Measurements from ENCODE around the gene ASAP2.

Gene ASAP2

DNA sequence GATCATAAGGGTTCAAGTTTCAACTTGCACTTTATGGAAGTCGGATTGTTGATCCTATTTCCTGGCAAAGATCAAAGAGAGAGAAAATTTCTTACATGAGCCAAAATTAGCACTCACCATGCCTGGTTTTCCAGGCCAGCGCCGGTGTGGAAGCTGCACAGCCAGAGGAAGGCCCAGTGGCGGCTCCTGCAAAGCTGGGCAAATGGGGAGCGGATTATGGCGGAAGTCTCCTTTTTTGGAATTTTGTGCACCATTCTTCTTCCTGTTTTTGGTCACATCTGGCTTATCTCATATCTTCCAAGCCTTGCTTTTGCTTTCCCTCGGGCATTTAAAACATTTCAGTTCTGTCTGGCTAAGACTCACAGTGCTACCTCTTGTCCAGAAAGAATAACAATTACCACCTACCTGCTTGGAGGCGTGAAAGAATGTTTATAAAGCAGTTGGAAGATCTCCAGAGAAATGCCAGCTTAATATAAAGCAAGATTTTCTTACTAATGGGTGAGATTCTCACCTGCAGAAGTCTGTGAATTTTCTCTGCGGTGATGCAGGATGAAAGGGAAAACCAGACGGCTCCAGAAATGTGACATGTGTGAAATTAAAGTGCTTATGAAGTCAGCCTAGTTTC is 94.3 kb downstream of the ASAP2 start:
- DNase-seq: no peak

DNA sequence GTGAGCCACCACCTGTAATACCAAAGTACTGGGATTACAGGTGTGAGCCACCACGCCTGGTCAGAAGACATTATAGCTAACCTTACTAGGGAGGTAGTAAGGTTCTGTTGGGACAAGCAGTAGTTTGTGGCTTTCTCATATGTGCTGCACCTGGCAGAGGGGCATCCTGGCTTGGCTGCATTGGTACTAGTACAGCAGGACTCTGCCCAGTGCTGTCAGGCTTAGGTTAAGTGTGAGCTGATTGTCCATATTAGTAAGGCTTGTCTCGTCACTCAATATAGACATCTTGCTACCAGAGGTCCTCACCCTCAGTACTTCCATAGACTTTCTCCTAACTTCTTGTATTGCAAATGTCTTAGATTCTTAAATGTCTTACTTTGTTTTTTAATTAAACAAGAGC is 96.1 kb downstream of the ASAP2 start:
- no peak for DNase-seq

DNA sequence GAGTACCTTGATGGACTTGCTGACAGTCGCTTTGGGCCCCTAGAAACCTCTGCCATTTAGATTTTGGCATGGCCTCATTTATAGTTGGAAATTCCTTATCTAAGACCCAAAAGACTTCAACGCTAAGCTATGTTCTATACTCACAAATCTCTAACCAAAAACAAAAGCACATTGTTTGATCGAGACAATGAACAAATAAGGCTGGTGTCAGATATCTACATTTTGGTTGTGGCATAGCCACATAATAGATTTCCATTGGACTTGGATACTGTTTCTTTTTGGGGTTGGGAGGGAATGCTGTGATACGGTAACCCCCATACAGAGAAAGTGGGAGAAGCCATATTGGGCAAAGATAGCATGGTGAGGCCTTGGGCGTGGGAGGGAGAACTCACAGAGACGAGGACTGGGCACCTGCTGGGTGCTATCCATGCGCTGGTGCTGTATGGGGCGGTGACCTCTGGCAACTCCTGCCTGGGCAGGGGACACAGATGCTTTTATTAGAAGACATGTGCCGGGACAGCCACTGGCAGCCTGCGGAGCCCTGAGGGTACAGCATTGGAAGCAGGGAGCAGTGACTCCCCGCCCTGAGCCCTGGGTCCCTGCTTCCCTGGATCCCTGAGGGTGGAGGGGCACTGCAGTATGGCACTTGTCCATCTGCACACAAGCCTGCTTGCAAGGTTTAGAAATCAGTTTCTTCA is 97.1 kb downstream of the ASAP2 start:
- DNase-seq: no peak

DNA sequence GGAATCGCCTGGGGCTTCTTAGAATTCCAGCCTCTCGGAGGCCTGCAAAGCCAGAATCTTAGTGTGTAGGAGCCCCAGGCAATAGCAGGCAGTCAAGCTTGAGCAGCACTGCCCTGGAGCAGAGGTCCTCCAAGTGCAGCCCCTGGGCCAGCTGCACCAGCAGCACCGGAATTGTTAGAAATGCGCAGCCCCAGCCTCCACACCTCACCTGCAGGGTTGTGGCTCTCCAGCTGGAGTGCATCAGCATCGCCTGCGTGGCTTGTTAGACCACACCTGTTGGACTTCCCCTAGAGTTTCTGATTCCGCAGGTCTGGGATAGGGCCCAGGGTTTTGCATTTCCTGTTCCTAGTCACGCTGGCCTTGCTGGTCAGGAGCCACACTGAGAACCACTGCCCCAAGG is 100.3 kb downstream of the ASAP2 start:
- DNase-seq: no peak

DNA sequence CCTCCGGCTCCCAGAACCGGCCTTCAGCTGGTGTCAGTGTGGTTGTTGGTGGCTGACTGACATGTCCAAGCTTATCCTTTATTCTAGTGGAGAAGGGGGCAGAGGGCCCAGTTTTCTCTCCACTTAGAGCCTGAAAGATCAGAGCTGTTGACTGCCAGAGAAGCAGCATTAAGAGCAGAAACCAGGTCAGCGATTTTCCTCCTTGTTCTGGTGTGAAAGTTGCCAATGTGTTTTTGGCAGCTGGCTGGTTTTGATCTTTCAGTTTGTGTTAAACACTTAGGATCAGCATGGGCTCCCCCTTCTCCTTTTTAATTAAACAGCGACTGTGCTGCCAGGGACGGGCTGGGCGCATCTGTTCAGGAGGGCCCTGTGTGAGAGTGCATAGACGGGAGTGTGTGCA is 100.9 kb downstream of the ASAP2 start:
- no peak for DNase-seq

DNA sequence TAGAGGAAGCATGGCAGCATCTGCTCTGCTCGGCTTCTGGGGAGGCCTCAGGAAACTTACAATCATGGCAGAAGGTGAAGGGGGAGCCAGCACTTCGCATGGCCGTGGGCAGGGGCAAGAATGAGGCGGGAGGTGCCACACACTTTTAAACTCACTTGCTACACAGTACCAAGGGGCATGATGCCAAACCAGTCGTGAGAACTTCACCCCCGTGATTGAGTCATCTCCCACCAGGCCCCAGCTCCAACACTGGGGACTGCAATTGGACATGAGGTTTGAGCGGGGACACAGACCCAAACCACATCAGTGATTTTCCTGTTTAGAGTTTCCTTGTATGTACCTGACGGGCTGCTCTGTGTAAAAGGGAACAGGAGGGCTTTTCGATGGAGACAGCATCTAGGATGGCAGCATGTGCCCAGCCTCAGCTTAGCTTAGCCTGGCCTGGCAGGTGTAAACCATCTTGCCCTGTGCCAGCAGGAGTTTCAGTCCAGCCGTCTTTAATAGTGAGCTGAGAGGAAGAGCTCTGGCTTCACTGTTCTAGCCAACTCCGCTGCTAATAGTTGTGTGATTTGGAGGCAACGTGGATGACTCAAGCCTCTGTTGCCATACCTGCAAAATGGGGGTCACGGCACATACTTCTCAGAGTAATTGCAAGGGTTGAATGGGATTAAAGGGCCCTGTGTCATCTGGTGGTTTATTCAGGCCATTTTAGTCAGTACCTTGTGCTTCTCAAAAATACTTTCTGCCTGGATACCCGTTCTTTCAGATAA is 101.8 kb downstream of the ASAP2 start:
- DNase-seq: no peak

DNA sequence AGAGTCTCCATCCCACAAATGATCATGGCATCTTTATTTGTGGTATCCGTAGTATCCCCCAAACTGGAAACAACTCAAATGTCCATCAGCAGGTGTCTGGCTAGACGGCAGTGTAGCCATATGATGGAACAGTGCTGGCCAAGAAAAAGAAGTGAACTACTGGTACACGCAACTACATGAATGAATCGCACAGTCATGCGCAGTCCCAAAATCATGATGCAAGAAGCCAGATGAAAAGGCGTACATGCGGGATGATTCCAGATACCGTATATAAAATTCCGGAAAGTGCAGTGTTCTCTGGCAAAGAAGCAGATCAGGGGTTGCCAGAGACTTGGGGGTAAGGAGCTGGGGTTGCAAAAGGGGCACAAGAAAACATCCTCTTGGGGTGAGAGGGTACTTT is 102.5 kb downstream of the ASAP2 start:
- DNase-seq: no peak

DNA sequence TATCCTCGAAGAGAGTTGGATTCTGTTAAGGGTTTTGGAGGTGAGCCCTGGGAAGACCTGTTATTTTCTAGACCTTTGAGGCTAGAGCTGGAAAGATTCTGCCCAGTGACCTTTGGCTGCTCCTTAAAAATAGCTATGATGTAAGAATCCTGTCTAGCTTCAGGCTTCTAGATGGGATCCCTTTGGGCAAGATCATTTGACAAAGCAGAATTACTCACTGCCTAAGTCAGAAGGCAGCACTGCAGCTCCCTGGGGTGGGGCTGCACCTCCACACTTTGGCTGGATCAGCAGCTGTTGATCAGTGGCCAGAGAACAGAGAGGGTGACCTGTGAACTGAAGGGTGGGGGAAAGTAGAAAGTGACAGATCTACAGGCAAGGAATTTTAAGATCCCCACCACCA is 103.8 kb downstream of the ASAP2 start:
- no peak for DNase-seq

DNA sequence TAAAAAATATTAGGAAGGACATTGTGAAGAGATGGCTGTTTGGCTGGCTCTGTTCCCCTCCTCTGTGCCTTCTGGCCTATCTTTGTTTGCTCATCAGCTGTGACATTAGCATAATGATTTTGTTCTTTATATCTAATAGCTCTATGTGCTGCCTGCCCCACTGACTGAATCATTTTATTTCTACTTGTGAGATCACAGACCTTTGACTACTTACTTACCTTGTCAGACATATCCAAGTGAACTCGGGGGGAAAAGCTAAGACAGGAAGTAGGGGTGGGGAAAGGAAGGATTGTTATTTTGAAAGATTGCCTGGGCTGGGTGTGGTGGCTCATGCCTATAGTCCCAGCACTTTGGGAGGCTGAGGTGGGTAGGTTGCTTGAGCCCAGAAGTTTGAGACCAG is 104.2 kb downstream of the ASAP2 start:
- no peak for DNase-seq

DNA sequence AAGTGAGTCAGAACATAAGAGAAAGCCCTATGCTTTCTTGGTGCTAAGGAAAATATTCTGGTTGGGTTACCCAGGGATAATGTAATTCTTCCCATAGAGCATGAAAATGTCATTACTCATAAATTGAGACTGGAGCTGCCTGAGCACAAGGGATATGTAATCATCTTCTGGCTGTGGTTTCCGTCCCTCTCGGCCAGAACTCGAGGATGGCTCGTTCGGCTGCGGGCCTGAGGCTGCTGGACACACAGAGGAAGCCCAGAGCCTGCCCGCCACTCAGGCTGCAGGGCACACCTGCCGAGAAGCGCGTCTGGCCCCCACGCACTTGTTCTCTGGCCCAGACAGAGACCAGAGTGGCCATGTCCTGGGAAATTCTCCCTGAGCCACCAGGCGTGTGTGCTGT is 104.9 kb downstream of the ASAP2 start:
- no peak for DNase-seq

DNA sequence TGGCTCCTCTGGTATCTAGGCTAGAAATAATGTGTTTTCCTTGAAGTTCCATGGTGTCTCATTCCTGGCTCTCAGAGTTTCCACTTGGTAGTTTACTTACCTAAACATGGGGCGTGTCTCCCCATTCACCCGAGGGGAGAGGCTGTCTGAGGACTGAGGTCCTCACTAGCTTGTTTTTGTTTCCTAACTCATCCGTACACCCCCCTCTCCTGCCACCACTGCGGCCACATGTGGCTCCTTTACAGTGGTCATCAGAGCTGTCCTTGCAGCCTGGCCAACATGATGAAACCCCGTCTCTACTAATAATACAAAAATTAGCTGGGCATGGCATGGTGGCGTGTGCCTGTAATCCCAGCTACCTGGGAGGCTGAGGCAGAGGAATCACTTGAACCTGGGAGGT is 106.0 kb downstream of the ASAP2 start:
- no peak for DNase-seq

DNA sequence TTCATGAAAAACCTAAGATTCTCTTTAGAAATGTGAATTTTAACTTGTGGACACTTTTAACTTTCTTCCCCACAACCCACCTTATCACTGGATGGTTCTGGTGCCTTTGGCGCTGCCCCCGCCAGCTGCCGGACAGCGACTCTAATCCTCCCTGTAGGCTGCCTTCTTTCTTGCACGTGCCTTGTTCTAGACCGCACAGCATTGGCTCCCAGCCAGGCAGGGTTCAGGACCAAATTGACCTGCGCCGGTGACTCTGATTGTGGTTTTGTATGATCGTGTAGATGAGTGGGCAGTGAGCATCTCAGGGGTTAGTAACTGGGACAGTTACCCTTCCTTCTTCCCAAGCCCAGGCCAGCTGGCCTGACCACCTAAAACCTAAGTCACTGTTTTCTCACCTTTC is 106.8 kb downstream of the ASAP2 start:
- no peak for DNase-seq

DNA sequence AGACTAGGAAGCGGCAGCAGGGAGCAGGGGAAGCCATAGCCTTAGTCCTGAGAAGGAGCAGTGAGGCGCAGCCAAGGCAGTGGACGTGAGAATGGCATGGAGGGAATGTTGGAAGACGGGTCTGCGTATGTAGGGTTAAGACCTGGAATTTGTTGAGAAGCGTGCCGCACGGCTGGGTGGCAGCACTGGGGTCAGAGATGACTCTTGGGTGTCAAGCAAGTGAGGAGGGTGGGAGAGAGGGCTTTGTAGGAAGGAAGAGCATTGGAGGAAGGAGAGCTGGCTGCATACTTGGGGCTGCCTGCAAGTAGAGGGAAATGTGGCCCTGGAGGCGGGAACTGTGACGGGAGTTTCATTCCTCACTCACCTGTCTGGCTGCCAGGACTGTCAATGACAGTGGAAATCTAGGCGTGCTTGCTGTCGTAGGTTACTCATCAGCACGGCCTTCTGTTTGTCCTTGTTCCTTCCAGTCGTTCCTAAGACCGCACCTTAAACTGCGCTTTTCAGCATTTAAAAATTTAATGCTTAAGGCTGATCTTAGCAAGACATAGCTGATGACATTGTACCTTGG is 108.8 kb downstream of the ASAP2 start:
- DNase-seq: no peak

DNA sequence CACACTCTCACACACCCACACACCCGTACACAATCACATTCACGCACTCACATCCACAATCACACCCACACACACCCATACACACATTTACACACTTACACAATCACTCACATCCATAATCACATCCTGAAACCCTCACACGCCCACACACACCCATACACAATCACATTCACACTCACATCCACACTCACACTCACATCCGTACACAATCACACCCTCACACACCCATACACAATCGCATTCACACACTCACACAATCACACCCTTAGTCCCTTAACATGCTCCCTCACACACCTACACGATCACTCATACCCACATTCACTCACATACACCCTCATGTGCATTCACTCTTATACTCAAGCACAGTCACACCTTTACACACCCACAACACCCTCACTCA is 110.9 kb downstream of the ASAP2 start:
- DNase-seq: no peak

DNA sequence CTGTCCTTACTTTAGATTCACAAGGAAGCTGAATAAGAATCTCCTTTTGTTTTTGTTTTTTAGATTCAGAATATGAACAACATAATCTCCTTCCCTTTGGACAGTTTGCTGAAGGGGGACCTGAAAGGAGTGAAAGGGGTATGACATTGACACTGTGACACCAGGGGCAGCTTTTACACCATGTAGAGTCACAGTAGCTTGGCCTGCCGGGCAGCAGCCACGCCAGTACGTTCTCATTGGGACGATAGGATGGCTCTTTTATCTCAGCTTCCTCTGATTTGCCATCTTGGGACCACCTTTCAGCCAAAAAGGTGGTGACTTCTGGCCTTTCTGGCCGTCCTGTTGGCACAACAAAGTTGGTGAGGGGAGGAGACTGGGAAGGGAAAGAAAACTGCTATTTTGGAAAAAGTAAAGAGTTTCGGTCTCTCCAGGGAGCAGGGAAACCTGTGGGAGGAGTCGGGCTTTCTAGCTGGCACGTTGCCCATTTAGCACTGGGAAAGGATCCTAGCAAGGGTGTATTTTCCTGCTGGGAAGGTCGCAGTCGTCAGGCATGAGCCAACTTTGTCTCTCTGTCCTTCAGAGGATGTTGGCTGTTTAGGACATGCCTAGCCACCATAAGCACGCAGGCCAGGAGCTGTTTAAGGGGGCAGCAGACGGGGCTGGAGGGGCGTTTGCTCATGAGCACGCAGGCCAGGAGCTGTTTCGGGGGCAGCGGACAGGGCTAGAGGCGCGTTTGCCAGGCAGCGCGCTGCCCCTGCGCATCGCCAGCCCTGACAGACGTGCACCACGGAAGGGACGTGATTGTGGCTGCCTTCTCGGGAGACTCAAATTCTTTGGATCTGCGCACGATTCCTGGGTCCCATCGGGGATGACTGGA is 112.1 kb downstream of the ASAP2 start:
- DNase-seq: no peak

DNA sequence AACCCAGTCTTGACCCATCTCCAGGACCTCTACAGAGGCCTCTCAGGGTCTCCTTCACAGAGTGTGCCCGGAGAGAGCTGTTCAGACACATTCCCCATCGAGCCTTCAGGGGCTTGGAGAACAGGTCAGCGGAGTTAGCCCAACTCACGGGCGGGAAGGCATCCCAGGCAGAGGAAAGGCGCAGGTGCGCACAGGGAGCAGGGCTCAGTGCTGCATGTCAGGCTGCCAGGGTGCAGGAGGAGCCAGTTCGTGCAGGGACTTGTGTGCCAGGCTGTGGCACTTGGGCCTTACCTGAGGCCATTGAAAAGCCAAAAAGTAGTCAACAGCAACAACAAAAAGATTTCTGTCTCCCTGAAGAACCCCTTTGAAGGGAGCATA is 112.7 kb downstream of the ASAP2 start:
- DNase-seq: no peak

DNA sequence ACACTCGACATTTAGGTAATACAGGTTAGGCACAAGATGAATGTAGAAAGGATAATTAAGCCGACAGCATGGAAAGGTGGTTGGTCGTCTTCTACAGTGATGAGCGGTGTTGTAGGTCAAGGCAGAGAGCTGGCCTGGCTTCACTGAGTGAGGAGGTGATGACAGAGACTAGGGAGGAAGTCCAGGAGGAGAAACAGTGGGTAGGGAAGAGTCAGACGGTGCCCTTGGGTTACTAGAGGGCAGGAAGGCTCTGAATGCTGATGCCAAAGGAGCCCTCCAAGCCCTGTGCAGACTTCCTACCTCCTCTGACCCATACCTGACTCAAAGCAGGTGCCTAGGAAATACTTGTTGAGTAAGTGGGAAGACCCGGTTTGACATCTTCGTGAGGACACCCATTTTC is 116.0 kb downstream of the ASAP2 start:
- no peak for DNase-seq

DNA sequence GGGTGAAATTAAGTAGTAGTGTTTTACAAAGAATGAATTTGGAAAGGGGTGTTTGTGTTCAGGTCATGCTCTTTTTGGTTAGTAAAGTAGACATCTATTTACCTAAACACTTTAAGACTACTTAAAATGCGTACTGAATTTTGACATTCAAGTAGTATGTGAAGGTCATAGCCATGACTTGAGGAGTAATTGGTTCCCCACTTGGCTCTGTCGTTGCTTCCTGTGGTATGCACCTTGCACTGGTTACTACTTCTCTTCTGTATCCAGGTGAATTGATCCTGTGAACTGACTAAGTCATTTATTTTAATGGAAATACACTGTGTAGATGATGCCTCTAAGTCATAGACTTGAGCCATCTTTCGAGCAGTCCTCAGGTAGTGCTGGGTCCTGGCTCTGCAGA is 118.8 kb downstream of the ASAP2 start:
- DNase-seq: no peak

DNA sequence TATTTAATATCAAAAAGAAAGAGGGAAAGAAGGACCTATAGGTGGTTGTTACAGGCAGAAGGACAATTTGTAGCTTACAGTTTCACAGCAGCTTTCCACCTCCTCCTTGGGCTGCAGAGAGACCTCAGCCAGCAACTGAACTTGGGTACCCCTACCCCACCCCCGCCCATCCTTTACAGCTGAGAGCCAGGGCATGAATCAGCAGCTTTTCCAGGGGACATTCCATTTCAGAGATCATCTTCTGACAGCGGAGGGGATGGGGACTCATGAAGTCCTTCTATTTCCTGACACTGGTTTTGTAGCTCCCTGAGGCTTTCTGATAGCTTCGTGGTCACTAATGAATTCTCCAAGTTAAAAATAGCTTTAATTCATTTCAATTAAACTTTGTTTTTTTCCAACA is 120.4 kb downstream of the ASAP2 start:
- no peak for DNase-seq

DNA sequence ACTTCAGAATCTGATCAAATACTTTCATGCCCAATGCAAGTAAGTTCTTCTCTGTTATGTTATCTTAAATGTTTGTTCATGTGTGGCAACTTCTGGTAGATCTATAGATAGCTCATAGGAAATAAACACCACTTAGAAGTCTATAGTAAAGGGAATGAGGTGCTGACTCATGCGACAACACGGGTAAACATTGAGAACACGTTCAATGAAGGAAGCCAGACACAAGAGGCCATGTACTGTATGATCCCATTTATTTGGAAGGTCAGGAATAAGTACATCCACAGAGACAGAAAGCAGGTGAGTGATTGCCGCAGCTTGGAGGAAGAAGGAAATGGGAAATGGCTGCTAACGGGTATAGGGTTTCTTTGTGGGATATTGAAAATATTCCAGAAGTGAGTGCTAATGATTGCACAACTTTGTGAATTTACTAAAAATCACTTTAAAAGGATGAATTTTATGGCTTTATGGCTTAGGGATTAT is 121.3 kb downstream of the ASAP2 start:
- DNase-seq: no peak

DNA sequence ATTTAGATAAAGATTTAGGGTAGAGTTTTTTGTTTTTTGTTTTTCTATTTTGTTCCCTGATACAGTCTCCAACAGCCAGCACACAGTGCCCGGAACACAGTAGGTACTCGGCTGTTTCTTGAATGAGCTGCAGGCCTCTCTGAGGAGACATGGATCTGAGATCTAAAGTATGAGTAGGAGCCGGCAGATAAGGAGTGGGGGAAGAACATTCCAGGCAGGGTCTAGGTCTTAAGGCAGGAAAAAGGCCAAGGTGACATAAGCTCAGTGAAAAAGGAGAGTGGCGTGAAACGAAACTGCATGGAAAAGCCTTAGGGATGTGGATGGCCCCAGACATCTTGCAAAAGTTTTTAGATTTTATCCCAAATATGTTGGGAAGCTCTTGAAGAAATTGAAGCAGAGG is 122.3 kb downstream of the ASAP2 start:
- DNase-seq: no peak

DNA sequence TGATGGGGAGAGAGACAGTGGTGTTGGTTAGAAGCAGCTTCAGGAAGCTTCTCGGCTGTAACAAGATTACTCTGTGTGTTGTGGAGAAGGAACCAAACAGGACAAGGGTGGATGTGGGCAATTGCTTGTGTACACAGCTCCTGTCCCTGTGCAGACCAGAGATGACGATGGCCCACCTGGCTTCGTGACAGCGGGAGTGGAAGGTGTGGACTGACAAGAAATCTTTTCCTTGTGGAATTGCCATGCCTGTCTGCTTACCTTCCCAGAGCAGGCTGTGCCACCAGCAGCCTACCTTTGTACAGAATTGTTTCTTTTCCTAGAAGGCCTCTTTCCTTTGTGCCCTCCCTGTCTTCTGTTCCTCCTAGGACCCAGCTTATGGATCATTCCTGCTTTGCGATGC is 122.9 kb downstream of the ASAP2 start:
- DNase-seq: no peak
